ENCODE measurements around the gene MAML1.

The MAML1 gene

GRCh38 chr5:179806250-179807048 is 73.8 kb downstream of the MAML1 start, which contains the start of gene MGAT4B:
Gene MGAT4B (minus strand): TSS chr5:179806866. CDS start chr5:179806583, 283 bp downstream.
- peak; percentile 88 to 95 (median 92) for DNase-seq

DNA sequence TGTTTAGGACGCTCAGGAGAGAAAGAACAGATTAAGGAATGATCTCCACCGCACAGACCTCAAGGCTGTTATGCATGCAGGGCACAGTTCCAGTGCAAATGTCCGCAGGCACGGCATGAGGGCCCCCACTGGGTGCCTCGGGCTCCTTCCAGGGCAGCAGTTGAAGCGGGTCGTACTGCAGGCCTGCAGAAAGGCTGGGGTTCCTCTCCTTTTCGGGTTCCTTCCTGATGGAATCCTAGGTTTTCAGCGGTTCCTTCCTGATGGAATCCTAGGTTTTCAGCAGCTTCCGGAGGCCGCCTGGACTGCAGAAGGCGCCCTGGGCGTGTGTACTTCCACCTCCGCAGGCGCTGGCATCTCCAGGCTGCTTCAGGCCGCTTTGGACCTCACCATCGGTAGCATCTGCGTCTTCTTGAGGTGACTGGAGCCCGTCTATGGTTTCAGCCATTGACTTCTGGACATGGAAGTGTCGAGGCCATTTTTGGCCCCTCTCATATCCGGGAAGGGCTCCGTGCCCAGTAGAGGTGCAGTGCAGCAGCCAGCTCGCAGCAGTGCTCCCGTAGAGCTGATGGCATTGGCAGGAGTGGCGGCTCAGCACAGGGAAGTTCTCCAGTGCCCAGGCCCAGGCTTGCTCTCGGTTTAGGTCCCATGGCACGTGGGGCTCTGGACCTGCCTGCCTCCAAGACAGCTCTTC is 79.7 kb downstream of the MAML1 start:
- DNase-seq = no peak

DNA sequence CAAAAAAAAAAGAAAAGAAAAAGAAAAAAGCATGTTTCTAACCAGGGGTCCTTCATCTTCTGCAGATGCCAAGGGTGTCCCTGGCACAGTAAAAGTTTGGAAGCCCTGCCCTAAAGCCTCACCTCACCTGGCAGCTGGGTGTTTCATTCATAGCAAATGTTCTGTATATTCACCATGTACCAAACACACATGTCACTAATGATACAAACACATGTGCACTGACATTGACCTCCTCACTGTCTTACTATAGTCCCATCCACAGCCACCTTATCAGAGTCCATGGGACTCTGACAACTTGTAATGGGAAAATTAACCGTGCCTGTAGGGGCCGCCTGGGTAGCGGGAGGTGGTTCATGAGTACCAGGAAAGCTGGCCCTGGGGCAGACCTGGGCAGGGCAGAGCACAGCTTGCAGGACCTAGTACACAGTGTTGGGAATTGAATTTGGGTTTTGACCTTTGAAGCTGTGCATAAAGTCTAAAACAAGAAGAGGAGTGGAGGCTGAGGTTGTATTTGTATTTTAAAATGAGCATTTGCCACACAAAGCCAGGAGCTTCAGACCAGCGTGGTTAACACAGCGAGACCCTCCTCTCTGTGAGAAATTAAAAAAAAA is 80.5 kb downstream of the MAML1 start:
- DNase-seq = no peak

GRCh38 chr5:179814090-179814489 is 81.5 kb downstream of the MAML1 start:
- no peak for DNase-seq

GRCh38 chr5:179815491-179816249 is 83.0 kb downstream of the MAML1 start:
- no peak for DNase-seq

DNA sequence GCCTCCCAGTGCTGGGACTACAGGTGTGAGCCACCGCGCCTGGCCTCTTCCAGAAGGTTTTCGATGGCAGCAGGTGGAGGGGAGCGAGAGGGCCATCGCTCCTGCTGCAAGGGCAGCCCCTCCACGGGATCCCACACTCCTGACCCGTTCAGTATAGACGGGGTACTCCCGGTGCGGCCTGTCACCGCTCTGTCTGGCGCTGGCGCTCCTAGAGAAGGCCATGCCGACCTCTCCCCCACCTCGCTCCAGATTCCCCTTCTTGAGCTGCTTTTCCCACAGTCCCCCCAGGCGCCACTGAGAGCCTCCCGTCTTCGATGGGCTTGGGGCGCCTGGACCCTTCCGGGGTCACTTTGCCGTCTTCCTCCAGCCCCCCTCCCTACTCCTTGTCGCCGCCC is 83.8 kb downstream of the MAML1 start:
- no peak for DNase-seq

- DNase-seq = peak in 1 of 4 experiments; percentile 53
Observed at GRCh38 chr5:179816796-179817469, 84.3 kb downstream of the MAML1 start.

- no peak for DNase-seq
Observed at GRCh38 chr5:179817470-179817840, 84.8 kb downstream of the MAML1 start.

- peak in 1 of 4 experiments; percentile 45 for DNase-seq
Observed at GRCh38 chr5:179817890-179818745, 85.5 kb downstream of the MAML1 start.

GRCh38 chr5:179818746-179819295 is 86.2 kb downstream of the MAML1 start:
- peak; percentile 96 to 98 (median 98) for DNase-seq

DNA sequence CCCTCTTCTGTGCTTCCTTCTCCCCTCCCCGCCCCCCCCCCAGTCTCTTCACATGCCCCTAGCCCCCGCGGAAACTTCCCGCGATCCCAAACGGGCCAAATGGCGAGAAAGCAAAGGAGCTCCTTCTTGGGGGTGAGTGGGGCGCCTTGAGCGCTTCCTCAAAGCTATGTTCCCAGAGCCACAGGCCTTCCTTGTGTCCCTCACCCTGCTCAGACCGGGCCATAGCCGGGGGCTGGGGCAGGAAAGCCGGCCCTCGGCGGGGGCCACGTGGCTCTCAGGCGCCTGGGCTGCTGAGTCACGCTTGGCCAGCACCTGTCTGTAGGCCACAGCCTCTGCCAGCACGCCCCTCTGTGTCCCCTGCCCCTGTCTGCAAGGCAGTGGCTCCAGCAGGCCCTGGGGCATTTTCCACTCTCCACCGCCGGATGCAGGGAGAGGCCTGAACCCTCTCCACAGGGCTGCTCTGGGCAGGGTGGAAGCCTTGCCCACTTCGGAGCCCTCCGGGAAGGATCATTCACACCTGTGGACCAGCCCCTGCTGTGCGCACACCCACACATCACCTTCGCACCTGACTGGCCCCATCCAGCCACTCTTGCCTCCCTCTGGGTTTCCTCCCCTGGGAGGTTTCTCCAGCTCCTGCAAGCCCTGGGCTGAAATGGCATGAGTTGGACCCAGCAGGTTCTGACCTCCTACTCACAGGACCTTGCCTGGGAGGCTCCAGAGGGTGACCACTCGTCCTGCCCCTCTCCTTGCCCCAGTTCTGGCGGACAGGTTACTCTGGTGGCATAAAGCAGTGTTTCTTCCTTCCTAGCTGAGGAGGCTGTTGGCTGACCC is 86.9 kb downstream of the MAML1 start:
- peak; percentile 77 to 92 (median 86) for DNase-seq

GRCh38 chr5:179820127-179820482 is 87.5 kb downstream of the MAML1 start:
- DNase-seq = no peak

DNA sequence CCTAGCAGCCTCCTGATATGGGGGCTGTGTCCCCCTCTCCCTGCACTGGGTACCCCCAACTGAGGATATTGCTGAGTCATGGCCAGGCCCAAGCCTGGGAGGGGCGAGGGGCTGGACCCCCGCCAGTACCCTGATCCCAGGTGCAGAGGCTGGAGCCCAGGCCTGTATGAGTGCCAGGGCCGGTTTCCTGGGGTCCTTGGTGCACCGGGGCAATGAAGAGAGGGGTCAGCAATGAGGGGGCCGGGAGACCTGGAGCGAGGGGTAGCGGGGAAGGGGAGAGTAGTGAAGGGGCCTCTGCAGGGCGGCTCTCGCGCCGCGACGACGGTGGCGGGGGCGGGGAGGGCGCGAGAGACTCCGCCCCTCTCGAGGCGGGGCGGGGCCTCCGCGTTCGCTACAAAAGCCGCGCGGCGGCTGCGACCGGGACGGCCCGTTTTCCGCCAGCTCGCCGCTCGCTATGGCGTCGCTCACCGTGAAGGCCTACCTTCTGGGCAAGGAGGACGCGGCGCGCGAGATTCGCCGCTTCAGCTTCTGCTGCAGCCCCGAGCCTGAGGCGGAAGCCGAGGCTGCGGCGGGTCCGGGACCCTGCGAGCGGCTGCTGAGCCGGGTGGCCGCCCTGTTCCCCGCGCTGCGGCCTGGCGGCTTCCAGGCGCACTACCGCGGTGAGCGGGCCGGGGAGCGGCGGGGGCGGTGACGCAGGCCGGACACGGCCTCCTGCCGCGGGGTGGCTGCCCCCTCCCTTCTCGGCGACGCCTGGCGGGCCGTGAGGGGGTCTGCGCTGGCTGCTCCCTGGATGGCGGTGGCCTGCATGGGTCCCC is 88.1 kb downstream of the MAML1 start, which contains the start of gene SQSTM1:
Gene SQSTM1, plus strand, starts transcription at position 423 of the 815 bp plus-strand sequence. Its CDS starts 32 bp downstream, at position 455.
- DNase-seq = peak; percentile 88 to 97 (median 94)

GRCh38 chr5:179821298-179822058 is 88.9 kb downstream of the MAML1 start:
- peak; percentile 91 to 95 (median 95) for DNase-seq

GRCh38 chr5:179822059-179822432 is 89.4 kb downstream of the MAML1 start:
- no peak for DNase-seq

DNA sequence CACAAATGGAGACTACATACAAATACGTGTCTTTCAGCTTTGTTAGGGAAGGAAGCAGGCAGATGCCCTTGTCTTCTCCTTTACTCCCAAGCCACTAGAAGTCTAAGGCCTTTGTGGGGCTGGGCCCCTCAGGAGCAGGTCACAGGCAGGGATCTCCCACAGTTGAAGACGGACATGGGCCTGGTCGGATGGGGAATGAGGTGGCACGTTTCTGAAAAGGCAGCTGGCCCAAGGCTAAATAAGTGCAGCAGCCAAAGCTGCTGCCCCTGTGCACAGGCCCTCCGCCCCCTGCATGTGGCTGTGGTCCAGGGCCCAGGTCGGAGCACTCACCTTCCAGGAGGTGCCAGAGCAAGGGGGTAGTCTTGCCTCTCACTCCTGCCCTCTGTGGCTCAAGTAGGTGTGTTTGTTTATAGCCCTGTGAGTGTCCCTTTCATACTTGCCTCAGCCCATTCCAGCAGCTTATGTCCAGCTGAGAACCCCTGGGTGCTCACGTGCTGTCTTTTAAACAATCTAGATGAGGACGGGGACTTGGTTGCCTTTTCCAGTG is 89.9 kb downstream of the MAML1 start:
- no peak for DNase-seq

GRCh38 chr5:179823937-179824744 is 91.5 kb downstream of the MAML1 start:
- no peak for DNase-seq
